Prostate gland (tissue), 2 donors: ENCODE results near the gene LGALS12.

ENCODE experiments used
- CTCF ChIP-seq, 4 experiments: fragments of 200-600 bp in 2 of 4; fragments of 450-650 bp in 2 of 4; sonication (generic) in 2 of 4; IDR thresholded peaks; 1 replicate in 3 of 4; 2 replicates in 1 of 4; pipeline ENCODE4 v1.5.1; 2016 to 2019; ENCODE audit warnings: antibody characterized with exemption in 4 of 4, mild to moderate bottlenecking in 2 of 4, moderate library complexity in 2 of 4
- POLR2A ChIP-seq: fragments of 450-650 bp; IDR thresholded peaks from one replicate; pipeline ENCODE4 v1.6.1; 2016; ENCODE audit warnings: antibody characterized with exemption, mild to moderate bottlenecking

- TF ChIP-seq CTCF (IDR thresholded peaks at IDR 0.05): no peak
- TF ChIP-seq POLR2A: no peak
Observed at GRCh38 chr11:63554877-63555223, 49.0 kb downstream of the LGALS12 start.
